GM19438 (cell line): ENCODE results near the gene SLC18A2.
"Not testable (repeated sequence)": the region's sequence is repeated elsewhere in the genome, so short reads cannot be mapped to it uniquely, and the experiment has no call there.

Source experiments
- ATAC-seq: cut with Tn5 transposase; IDR thresholded peaks from one replicate; pipeline ENCODE4 v1.9.1; 2021; ENCODE audit warnings: low read depth; ENCODE audit not compliant: unreplicated experiment

SLC18A2 gene

DNA sequence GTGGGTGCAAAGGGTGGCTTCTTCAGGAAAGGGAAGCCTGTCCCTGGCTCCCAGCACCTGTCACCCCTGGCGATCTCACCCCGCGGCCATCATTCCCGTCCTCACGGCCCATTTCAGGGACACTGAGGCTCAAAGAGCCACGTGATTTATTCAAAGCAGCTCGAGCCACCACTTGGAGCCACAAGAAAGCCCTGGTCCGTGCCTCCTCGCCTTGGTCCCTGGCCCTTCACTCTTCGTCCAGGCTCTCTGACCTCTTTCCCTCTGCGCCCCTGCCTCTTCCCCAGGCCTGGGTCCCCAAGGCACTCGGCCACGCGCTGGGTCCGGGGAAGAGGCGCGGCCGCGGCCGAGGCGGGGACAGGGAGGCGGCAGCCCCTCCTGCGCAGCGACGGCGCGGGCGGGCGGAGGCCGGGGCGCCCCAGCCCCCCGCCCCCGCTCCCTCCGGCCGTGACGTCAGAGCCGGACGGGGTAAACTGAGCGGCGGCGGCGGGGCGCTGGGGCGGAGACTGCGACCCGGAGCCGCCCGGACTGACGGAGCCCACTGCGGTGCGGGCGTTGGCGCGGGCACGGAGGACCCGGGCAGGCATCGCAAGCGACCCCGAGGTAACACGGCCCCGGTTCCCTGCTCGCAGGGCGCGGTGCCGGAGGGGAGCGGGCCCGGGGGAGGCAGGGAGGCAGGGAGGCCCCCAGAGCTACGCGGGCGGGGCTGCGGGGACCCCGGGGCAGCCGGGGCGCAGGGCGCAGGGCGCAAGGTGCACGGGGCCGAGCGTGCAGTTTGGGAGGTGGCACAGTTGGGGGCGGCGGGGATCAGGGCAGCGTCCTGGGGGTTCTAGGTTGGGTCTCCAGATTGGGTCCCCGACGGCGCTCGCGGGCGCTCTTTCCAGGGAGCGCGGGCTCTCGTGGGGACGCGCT lies at the start of gene SLC18A2:
Gene SLC18A2 (plus strand): TSS at position 494 of the 909 bp plus-strand sequence. CDS start 580 bp downstream, outside the sequence.
- ATAC-seq, result no peak

DNA sequence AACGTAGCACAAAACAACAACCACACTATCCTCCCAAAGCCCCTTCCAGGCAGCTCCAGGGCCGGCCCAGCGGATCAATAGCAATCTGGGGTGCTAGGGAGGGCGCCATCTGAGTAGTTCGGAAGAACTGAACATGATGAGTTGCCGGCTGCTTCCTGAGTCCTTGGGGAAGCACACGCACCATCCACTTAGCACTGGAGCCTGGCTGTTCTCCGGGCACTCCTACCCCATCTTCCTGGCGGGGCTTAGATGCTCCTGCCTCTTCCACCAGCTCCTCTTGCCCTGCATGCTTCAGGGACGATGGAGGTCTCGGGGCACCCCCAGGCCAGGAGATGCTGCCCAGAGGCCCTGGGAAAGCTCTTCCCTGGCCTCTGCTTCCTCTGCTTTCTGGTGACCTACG lies 43.7 kb upstream of the SLC18A2 start, which contains the start of gene KCNK18:
Gene KCNK18 (plus strand): TSS at position 301 of the 400 bp plus-strand sequence. CDS start 0 bp downstream, at position 301.
- ATAC-seq, result no peak

DNA sequence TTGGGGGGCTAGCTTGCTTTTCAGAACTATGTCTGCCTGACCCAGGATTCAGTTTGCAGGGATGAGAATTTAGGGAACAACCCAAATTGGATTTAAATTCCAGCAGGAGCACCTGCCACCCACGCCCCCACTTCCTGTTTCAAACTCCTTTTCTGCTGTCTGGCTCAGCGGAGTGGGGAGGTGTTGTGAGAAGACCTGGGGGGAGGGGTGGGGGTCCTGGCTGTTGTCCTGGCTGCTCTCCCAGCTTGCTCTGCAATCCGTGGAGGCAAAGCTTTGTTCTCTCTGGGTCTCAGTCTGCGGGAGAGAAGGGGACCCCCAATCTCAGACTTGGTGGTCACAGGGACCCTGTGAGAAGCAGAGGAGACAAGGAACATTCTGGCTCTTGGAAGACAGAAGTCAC lies 42.8 kb upstream of the SLC18A2 start:
- ATAC-seq, result no peak

DNA sequence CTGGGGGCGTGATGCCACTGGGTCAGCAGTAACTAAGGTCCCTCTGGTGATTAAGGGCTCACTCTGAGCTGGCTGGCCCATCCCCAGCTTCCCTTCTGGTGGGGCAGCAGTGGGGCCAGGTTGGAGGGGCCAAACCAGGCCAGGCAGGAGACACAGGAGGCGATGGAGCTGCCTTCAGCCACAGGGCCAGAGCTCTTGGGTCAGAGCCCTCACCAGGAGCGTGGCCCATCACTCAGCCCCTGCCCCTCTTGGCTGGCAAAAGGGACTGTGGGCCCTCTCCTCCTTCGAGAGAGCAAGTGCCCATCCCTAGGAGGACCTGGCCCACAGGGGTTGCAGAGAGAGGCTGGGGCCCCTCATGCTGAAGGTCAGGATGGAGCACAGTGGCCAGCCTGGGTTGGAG lies 39.1 kb upstream of the SLC18A2 start:
- ATAC-seq, result no peak

DNA sequence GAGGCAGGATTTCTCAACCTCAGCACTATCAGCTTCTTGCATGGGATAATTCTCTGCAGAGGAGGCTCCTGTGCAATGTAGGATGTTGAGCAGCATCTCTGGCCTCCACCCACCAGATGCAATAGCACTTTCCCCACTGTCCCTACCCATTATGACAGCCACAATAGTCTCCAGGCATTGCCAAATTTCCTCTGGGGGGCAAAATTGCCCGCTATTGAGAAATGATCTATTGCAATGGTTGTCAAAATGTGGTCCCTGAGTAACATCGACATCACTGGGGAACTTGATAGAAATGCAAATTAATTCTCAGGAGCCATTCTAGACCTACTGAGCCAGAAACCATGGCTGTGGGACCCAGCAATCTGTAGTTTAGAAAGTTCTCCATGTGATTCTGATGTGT lies 36.6 kb upstream of the SLC18A2 start:
- no peak for ATAC-seq

DNA sequence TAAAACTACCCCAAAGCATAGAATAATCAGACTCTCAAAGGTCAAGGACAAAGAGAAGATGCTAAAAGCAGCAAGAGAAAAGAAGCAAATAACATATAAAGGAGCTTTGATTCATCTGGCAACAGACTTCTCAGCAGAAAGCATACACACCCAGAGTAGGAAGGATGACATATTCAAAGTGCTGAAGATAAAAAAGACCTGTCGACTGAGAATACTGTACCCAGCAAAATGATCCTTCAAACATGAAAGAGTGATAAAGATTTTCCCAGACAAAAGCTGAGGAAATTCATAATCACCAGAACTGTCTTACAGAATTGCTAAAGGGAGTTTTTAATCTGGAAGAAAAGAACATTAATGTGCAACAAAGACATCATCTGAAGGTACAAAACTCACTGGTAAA lies 28.7 kb upstream of the SLC18A2 start:
- no peak for ATAC-seq

DNA sequence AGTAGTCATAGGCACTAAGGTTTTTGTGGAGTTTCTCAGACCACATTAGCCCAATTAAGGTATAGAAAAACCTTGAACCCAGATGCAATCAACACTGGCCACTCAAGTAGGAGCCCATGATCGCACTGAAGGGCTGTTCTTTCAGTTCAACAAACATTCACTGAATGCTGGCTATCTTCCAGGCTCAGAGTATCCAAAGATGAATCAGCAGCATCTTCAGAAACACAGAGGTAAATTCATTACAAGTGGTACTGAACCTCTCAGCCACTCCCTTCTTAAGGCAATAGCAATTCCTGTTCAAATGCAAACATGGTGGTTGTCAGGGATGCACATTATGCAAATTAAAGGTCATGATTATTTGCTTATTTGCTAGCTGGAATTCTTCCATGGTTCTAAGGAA lies 26.5 kb upstream of the SLC18A2 start:
- ATAC-seq, result no peak

DNA sequence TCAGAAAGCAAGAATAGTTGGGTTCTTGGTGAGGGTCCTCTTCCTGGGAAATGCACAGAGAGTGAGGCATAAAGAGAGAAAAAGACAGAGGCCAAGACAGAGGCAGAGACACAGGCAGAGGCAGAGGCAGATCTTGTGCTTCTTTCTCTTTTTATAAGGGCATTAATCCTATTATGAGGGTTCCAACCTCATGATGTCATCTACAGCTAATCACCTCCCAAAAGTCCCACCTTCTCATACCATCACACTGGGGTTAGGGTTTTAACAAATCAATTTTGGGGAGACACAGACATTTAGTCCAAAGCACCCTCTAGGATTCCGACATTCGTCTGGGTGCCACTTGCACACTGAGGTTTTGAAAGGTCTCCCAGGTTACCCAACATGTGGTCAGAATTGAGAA lies 25.8 kb upstream of the SLC18A2 start:
- no peak for ATAC-seq

DNA sequence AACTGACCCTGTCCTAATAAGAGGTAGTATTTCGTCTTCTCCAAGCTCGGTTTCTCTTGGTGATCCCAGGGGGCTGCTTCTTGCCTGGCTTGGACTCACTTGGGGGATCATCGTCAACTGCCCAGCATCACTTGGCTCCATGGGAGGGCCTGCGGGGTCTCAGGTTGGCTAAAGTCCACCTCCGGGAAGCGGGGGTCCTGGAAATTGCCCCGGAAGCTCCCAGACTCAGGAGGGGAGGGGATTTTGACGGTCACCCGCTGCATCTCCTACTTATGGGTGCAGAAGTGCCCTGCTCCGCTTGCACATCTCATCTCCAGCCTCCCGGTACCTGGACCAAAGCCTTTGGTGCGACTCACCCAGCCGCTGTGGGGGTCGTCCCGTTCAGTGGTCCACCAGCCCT lies 24.9 kb upstream of the SLC18A2 start:
- no peak for ATAC-seq

DNA sequence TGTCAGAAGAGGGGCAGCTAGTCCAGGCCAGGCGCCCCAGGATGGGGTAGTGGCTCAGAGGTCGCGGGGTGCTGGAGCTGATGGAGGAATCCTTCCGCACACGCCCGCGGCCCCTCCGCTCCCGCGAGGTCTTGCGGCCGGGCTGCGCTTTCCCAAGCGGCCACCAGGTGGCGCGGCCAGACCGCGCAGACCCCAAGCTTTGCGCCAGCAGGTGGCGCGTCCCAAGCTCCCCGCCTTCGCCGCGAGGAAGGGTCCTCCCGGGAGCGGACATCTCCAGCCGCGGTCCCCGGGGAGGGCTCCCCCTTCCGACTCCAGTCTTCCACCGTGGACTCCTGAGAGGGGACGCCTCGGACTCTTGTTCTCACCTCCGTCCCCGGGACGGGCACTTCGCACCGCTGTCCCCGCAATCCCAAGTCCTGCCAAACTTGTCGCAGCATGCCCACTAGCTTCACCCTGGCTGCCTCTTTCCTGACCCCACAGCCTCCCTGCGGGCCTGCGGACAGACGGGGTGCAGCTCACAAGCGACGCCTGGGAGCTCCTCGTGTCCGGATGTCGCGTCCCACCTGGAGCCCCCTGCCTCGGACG lies 24.2 kb upstream of the SLC18A2 start:
- ATAC-seq, result peak; percentile 71

DNA sequence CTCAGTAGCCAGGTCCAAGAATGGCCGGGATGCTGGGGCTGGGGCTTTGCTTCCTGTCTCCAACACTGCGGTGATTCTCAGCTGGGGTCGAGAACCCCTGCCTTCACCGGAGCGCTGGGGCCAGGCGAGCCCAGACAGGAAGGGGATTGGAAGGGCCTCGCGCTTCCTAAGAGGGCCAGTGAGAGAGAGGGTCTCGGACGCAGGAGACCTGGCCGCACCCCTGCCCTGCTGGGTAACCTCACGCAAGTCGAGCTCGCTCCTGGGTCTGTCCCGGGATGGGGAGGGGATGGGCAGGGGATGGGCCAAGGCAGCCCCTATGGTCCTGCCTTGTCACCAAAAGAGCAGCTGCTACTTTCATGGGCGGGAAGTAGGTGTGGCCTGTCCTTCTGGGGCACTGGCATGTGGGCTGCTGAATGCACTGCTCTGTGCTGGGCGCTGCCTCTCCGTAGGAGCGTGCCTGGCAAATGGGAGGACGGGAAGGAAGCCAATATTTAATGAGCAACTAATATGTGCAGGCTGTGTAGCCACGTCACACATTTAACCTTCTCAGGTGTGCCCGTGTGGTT lies 23.6 kb upstream of the SLC18A2 start:
- ATAC-seq, result peak; percentile 61

DNA sequence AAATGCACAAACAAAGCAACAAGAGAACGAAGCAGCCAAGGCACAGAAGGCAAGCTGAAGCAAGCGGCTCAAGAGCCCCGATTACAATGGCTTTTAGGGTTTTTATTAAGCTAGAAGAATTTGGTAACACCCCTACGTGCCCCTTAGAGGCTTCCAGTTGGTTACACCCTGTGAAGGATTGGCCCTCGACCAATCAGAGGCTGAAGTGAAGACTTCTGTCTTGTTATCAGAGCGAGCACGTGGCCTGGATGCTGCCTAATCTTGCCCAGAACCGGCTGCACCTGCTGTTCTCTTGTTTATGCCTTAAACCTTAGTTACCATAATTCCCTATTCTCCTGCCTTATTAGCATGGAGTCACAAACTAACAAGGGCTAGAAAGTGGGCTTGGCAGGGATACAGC lies 22.3 kb upstream of the SLC18A2 start:
- ATAC-seq, result no peak

DNA sequence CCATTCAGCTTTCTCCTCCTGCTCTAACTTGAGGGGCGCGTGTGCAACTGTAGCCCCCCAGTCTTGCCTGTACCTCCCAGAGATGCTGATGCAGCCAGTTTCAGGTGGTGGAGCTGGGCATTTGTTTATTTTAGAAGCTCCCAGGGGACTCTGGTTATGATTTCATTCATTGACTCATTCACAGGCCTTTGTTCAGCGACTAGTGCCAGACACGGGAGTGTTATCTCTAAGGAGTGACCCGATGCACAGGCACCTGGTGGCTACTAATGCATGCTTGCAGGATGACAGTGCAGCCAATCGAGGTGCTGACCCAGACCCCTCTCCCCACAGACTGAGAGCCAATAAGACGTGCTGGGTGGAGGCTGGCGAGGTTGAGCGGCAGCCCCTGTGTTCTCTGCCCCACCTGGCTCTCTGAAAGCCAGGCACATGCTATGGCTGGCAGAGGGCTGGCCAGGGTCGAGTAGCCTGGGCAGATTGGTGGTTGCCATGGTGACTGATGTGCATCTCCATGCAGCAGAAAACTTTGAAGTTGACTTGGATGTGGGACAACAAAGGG lies 19.7 kb upstream of the SLC18A2 start:
- ATAC-seq, result no peak

DNA sequence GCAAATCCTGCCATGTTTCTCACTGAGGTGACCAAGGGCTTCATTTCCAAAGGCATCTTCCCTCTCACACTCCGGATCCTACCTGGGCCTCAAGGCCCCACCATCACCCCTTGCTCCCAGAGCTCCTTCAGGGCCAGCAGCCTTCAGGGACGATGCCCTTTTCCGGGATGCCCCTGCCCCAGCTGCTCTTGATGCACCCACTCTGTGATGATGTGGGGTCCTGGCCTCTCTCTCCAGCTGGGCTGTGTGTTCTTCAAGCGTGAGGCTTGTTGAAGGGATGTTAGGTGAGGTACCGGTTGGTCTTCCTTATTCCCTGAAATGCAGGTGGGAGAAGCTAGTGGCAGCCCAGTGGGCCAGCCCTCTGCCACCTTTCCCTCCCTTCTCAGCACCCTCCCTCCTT lies 18.4 kb upstream of the SLC18A2 start:
- ATAC-seq, result no peak

DNA sequence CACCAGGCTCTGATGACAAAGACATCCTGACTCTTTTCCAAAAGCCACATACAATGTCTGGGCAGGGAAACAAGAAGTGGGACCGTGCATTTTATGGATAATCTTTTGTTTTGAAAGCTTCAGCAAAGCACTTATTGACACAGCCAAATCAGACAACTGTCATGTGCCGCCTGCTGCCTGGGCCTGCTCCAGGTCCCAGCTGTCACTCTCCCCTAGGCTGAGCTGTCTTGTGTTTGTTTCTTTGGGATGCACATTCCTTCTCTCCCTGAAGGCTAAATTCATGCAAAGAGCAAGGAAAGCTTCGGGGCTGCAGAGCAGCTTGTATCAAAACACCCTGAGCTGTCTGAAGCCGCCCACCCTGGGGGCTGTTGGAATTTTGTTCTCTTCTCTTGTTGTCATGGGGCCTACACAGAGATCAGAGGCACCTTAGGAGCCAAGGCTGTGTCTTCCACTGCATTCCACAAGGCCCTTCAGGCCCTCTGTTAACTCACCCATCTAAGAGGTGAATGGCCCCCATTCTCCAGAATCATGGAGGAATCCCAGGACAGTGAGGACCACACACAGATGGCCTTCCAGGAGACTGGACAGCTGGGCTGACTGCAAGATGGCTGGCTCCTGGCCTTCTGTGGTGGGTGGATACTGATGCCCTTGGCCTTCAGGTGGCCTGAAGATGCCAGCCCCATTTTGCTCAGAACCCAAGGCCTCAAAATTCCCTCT lies 17.8 kb upstream of the SLC18A2 start:
- ATAC-seq, result no peak

DNA sequence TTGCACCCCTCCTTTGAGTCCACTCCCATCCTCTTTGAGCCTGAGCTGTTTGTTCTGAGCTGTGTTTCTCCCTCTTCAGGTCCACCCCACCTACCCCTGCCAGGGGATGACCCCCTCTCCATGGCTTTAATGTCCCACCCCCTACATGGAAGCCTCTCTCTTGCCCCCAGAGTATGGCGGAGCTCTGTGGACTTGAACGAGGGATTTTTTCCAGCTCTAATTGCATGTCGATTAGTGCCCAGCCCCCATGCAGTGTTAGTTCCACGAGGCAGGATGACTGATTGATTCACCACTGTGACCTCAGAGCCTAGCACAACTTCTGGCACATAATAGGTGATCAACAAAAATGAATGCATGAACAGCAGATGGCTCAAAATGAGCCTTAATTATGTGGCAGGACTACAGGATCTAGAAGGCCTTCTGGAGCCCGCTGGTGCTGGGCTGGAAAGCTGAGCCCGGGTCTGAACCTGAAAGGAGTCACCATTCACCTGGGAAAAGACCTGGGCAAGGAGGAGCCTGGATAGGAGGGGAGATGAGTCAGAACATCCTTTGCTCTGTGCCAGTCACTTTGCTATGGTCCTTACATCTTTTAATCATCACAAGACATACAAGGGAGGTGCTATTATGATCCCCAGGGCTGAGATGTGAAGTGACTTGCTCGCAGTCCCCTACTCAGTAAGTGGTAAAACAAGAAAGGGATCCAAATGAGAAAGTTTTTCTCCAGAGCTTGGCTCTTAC lies 17.1 kb upstream of the SLC18A2 start:
- no peak for ATAC-seq

DNA sequence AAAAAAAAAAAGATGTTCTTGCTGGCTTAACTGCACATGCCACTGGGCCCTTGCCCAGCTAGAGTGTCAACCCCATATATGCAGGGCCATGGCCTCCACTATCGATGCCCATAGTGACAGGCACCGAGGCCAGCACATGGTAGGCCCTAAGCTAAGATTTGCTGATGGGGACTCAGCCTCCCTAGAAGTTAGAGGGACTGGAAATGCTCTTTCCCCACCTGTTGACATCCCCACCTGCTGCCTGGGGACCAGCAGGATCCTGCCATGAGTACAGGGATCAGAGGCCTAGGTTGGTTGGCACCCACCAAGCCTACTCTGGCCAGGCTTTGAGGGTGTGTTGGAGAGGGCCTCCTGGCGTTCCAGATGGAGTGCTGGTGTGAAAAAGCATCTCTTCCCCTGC lies 16.0 kb upstream of the SLC18A2 start:
- no peak for ATAC-seq

DNA sequence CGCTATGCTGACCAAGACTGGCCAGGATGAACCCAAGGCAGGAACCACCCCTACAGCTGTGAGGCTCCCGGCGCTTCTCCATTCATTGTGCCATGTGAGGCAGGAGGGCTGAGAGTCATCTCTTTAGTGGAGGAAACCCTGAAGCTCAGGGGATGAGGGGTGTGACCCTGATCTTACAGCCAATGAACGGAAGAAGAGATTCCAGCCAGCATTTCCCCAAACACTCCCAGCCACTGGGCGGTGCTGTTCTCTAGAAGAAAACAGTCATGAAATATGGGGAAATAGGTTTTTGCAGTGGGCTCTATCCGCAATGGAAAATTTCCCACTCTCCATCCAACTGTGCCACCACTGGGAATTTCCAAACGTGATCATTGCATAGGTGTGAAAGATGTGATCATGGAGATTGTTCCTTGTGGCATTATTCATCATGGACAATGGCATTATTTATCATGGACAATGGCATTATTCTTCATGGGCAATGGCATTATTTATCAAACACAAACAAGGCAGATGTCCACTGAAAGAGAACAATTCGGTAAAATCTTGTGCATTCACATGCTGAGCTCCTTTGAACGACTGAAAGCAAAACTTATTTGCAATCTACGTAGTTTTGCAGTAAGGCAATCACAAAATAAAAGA lies 14.0 kb upstream of the SLC18A2 start:
- ATAC-seq, result peak; percentile 68

DNA sequence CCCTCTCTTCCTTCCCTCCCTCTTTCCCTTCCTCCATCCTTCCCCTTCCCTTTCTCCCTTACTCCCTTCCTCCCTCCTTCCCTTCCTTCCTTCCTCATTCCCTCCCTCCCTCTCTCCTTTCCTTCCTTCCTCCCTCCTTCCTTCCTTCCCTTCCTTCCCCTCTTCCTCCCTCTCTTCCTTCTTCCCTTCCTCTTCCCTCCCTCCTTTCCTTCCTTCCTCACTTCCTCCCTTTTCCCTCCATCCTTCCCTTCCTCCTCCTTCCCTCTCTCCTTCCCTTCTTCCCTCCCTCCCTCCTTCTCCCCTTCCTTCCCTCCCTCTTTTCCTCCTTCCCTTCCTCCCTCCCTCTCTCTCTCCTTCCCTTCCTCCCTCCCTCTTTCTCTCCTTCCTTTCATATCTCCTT lies 12.7 kb upstream of the SLC18A2 start:
- ATAC-seq, result no peak

DNA sequence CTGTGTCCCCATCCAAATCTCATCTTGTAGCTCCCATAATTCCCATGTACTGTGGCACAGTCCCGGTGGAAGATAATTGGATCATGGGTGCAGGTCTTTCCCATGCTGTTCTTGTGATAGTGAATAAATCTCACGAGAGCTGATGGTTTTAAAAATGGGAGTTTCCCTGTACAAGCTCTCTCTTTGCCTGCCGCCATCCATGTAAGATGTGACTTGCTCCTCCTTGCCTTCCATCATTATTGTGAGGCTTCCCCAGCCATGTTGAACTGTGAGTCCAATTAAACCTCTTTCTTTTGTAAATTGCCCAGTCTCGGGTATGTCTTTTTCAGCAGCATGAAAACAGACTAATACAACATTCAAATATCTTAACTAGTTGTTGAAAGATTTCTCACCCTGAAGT lies 10.8 kb upstream of the SLC18A2 start:
- not testable (repeated sequence) for ATAC-seq
